Neutrophil (primary cell): Measurements from ENCODE around the gene PLIN5.

Experiments used
- H3K27ac ChIP-seq: fragments of 200-600 bp; sonication (generic); 2 replicates; pipeline ENCODE4 v1.5.1; 2016; ENCODE audit warnings: mild to moderate bottlenecking, moderate library complexity
- H3K27me3 ChIP-seq: fragments of 200-600 bp; sonication (generic); 2 replicates; pipeline ENCODE4 v1.6.0; 2016; ENCODE audit warnings: mild to moderate bottlenecking
- H3K36me3 ChIP-seq: fragments of 200-600 bp; sonication (generic); 2 replicates; pipeline ENCODE4 v1.5.1; 2017
- H3K4me1 ChIP-seq, 2 experiments: fragments of 200-600 bp in 1 of 2; sonication (generic) in 1 of 2; 1 replicate in 1 of 2; 2 replicates in 1 of 2; pipeline versions ENCODE4 v1.5.1 to v1.6.1; 2013 to 2016; ENCODE audit warnings: low read depth in 1 of 2, low read length in 1 of 2, mild to moderate bottlenecking in 1 of 2, moderate library complexity in 1 of 2; ENCODE audit not compliant: control insufficient read depth in 1 of 2, insufficient read depth in 1 of 2
- H3K4me3 ChIP-seq, 2 experiments: fragments of 200-600 bp in 1 of 2; sonication (generic) in 1 of 2; 1 replicate in 1 of 2; 2 replicates in 1 of 2; pipeline ENCODE4 v1.5.1; 2013 to 2016; ENCODE audit warnings: low read depth in 1 of 2, low read length in 1 of 2, mild to moderate bottlenecking in 1 of 2, moderate library complexity in 1 of 2
- H3K9me3 ChIP-seq: fragments of 200-600 bp; sonication (generic); 2 replicates; pipeline ENCODE4 v1.5.1; 2016
- CTCF ChIP-seq: fragments of 200-600 bp; sonication (generic); IDR thresholded peaks from 2 replicates; pipeline ENCODE4 v1.5.1; 2016; ENCODE audit warnings: antibody characterized with exemption

PLIN5 gene

DNA sequence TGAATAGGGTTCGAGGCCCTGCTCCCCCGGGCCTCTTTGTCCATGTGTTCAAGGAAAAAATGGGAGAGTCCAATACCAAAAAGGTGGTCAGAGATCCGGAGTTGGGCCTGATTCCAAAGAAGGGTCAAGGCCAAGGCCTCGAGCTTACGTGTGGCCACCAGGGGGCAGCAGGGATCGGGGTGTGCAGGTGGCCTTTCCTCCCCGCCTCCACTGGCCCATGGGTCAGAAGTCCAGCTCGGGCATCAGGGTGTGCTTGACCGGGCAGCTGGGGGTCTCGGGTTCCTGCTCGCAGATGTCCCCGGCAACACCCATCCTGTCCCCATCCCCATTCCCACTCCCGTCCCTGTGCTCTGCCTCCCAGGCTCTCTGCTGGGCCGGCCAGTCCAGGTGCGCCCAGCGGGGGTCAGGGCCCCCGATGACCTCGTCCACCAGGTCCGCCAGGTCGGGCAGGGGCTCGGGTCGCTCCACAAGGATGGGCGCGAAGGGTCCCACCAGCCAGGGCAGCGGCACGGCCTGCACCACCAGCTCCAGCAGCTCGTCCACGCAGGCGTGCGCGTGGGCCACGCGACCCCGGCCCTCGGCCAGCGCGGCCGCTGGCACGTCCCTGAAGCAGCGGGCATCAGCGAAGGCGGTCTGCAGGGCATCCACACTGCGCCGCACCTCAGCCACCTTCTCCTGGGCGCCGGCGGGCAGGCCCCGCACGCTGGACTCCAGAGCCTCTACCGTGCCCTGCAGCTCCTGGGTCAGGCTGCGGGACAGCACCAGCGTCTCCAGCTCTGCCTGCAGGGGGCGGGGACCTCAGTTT lies 11.5 kb downstream of the PLIN5 start:
- Histone ChIP-seq H3K36me3 (peaks cover 52% of the 10 kb centered on the region), H3K4me1 (peaks cover 8 to 22% of the 10 kb centered on the region in 2 experiments), H3K27me3 (no peaks in the 10 kb centered on the region), H3K9me3 (no peaks in the 10 kb centered on the region), H3K4me3 (no peak overlapping the region), H3K27ac (no peak overlapping the region)
- TF ChIP-seq CTCF, result peak; percentile 71

GRCh38 chr19:4522291-4523002 lies 12.6 kb downstream of the PLIN5 start:
- peaks cover 14 to 28% of the 10 kb centered on the region in 2 experiments for H3K4me1 ChIP-seq
- peaks cover 52% of the 10 kb centered on the region for H3K36me3 ChIP-seq
- H3K27me3 ChIP-seq, result no peaks in the 10 kb centered on the region
- H3K9me3 ChIP-seq, result no peaks in the 10 kb centered on the region
- H3K4me3 ChIP-seq, result no peak overlapping the region
- TF ChIP-seq CTCF, result no peak
- H3K27ac ChIP-seq, result no peak overlapping the region

DNA sequence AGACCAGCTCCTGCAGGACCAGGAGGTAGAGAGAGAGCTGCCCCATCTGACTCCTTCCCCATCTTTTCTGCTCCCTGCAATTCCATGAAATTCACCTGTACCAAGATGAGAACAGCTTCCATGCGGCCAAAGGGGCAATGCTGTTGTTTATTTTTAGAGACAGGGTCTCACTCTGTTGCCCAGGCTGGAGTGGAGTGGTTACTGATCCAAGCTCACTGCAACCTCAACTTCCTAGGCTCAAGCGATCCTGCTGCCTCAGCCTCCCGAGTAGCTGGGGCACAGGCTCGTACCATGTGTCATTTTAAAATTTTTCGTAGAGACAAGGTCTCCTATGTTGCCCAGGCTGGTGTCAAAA lies 13.2 kb downstream of the PLIN5 start:
- Histone ChIP-seq H3K4me3 (no peak overlapping the region), H3K27ac (no peak overlapping the region), H3K9me3 (no peaks in the 10 kb centered on the region), H3K4me1 (peaks cover 14 to 28% of the 10 kb centered on the region in 2 experiments), H3K36me3 (peaks cover 58% of the 10 kb centered on the region), H3K27me3 (no peaks in the 10 kb centered on the region)
- TF ChIP-seq CTCF, result no peak

DNA sequence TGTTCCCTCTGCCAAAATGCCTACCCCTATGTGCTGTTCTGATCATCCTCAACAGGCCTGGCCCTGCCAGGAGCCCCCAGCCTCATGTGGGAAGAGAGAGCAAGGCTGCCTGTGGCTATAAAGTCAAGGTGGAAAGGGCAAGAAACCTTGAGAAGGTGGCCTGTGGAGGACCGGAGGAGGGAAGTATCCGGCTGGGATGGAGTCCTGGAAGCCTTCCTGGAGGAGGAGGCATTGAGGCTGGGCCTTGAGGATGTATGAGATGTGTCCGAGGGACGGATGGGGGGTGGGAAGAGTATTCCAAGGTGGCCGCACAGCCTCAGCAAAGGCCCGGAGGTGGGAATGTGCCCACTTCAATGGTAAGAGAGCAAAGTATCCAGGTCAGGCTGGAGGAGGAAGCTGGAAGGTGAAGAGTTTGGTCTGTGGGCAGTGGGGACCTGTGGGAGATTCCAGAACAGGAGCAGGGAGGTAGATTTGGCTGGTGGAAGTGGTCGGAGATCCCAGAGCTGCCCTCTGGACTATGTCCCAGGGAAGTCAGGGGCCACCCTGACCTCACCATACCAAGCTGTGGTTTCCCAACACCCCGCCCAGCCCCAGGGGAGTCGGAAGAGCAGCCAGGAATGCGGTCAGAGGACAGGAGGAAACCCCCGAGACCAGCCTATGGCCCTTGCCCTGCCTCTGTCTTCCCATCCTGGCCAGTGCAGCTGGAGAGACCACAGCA lies 13.7 kb downstream of the PLIN5 start:
- H3K4me1 ChIP-seq, result peaks cover 14 to 28% of the 10 kb centered on the region in 2 experiments

More for the DNA sequence above, 13.7 kb downstream of the PLIN5 start:
- no peak for TF ChIP-seq CTCF
- H3K27me3 ChIP-seq, result no peaks in the 10 kb centered on the region
- no peaks in the 10 kb centered on the region for H3K9me3 ChIP-seq
- H3K27ac ChIP-seq, result no peak overlapping the region
- H3K36me3 ChIP-seq, result peaks cover 59% of the 10 kb centered on the region
- H3K4me3 ChIP-seq, result no peak overlapping the region
